Kasumi-1 (cell line): ENCODE measurements around the gene LMX1B.
"Not testable (repeated sequence)": the region's sequence is repeated elsewhere in the genome, so short reads cannot be mapped to it uniquely, and the experiment has no call there.

ENCODE experiments used
- DNase-seq, 2 experiments: peaks; one replicate each; lab custom pipeline; 2025; lab: John Stamatoyannopoulos, UW

The LMX1B gene

GRCh38 chr9:126695701-126696400 lies 82.1 kb downstream of the LMX1B start:
- no peak for DNase-seq

GRCh38 chr9:126696401-126697145 lies 82.8 kb downstream of the LMX1B start:
- DNase-seq: no peak

GRCh38 chr9:126697330-126697729 lies 83.6 kb downstream of the LMX1B start:
- DNase-seq: no peak

- DNase-seq: no peak
Observed at GRCh38 chr9:126698251-126698650, 84.5 kb downstream of the LMX1B start.

GRCh38 chr9:126698756-126699155 lies 85.0 kb downstream of the LMX1B start:
- DNase-seq: no peak

- DNase-seq: no peak
Observed at GRCh38 chr9:126699401-126699881, 85.7 kb downstream of the LMX1B start.

GRCh38 chr9:126700296-126700695 lies 86.6 kb downstream of the LMX1B start:
- no peak for DNase-seq

- DNase-seq: no peak
Observed at GRCh38 chr9:126700903-126701812, 87.4 kb downstream of the LMX1B start.

- no peak for DNase-seq
Observed at GRCh38 chr9:126701813-126702140, 88.0 kb downstream of the LMX1B start.

GRCh38 chr9:126702151-126703001 lies 88.6 kb downstream of the LMX1B start:
- DNase-seq: peak in 1 of 2 experiments; percentile 25

- DNase-seq: no peak
Observed at GRCh38 chr9:126703002-126703865, 89.5 kb downstream of the LMX1B start.

GRCh38 chr9:126703866-126704156 lies 90.1 kb downstream of the LMX1B start:
- DNase-seq: no peak

- DNase-seq: peak in 1 of 2 experiments; percentile 32
Observed at GRCh38 chr9:126704157-126704891, 90.6 kb downstream of the LMX1B start.

- DNase-seq: peak; percentile 67 to 77
Observed at GRCh38 chr9:126704892-126705766, 91.4 kb downstream of the LMX1B start.

- DNase-seq: peak; percentile 70
Observed at GRCh38 chr9:126705767-126706697, 92.3 kb downstream of the LMX1B start.

GRCh38 chr9:126706698-126707053 lies 92.9 kb downstream of the LMX1B start:
- no peak for DNase-seq

- no peak for DNase-seq
Observed at GRCh38 chr9:126707083-126707482, 93.4 kb downstream of the LMX1B start.

GRCh38 chr9:126707712-126708111 lies 94.0 kb downstream of the LMX1B start:
- DNase-seq: not testable (repeated sequence)
